Measurements from ENCODE around the gene DNAJC13. TPM values are rescaled to one million over a fixed set of nuclear protein-coding genes. Genes with fewer than 3 reads are reported as not detected.
"Not testable (repeated sequence)": the region's sequence is repeated elsewhere in the genome, so short reads cannot be mapped to it uniquely, and the experiment has no call there.

DNAJC13 gene
- total RNA-seq, 1 donor from 2014 or later, result 32.8 TPM

GRCh38 chr3:132392675-132393074 lies 24.6 kb upstream of the DNAJC13 start:
- intact Hi-C loops (cut with micrococcal nuclease); H3K36me3 Mint-ChIP-seq (ENCODE audit: low read depth): not testable (repeated sequence)

GRCh38 chr3:132394320-132394719 lies 23.0 kb upstream of the DNAJC13 start:
- Mint-ChIP-seq H3K9me3 (no peaks in the 10 kb centered on the region), H3K4me3 (ENCODE audit: low read depth) (no peak overlapping the region), H3K27ac (no peak overlapping the region), H3K27me3 (ENCODE audit: low read depth) (peaks cover 9% of the 10 kb centered on the region), H3K4me1 (ENCODE audit: low read depth) (no peaks in the 10 kb centered on the region), H3K36me3 (ENCODE audit: low read depth) (no peaks in the 10 kb centered on the region)
- intact Hi-C loops (cut with micrococcal nuclease), result no loop called here
- DNase-seq (ENCODE audit: low spot score), result no peak

More at GRCh38 chr3:132392675-132393074, 24.6 kb upstream of the DNAJC13 start:
- DNase-seq (ENCODE audit: low spot score); H3K4me3 Mint-ChIP-seq (ENCODE audit: low read depth); H3K27me3 Mint-ChIP-seq (ENCODE audit: low read depth); H3K27ac Mint-ChIP-seq; H3K4me1 Mint-ChIP-seq (ENCODE audit: low read depth); H3K9me3 Mint-ChIP-seq: not testable (repeated sequence)

- Mint-ChIP-seq H3K4me3 (ENCODE audit: low read depth) (no peak overlapping the region), H3K27me3 (ENCODE audit: low read depth) (peaks cover 12% of the 10 kb centered on the region), H3K4me1 (ENCODE audit: low read depth) (no peaks in the 10 kb centered on the region), H3K9me3 (no peaks in the 10 kb centered on the region), H3K27ac (no peak overlapping the region), H3K36me3 (ENCODE audit: low read depth) (no peaks in the 10 kb centered on the region)
- no peak for DNase-seq (ENCODE audit: low spot score)
- intact Hi-C loops (cut with micrococcal nuclease), result no loop called here
Measured at GRCh38 chr3:132395126-132395525, 22.2 kb upstream of the DNAJC13 start.

- Mint-ChIP-seq H3K27me3 (ENCODE audit: low read depth) (peaks cover 18% of the 10 kb centered on the region), H3K9me3 (no peaks in the 10 kb centered on the region), H3K4me1 (ENCODE audit: low read depth) (no peaks in the 10 kb centered on the region), H3K36me3 (ENCODE audit: low read depth) (no peaks in the 10 kb centered on the region), H3K27ac (no peak overlapping the region), H3K4me3 (ENCODE audit: low read depth) (no peak overlapping the region)
- DNase-seq (ENCODE audit: low spot score), result no peak
- intact Hi-C loops (cut with micrococcal nuclease), result no loop called here
Measured at GRCh38 chr3:132396255-132396654, 21.0 kb upstream of the DNAJC13 start.

- intact Hi-C loops (cut with micrococcal nuclease); DNase-seq (ENCODE audit: low spot score); H3K27ac Mint-ChIP-seq; H3K4me3 Mint-ChIP-seq (ENCODE audit: low read depth); H3K36me3 Mint-ChIP-seq (ENCODE audit: low read depth); H3K9me3 Mint-ChIP-seq; H3K4me1 Mint-ChIP-seq (ENCODE audit: low read depth): not testable (repeated sequence)
- peaks cover 23% of the 10 kb centered on the region for H3K27me3 Mint-ChIP-seq (ENCODE audit: low read depth)
Measured at GRCh38 chr3:132396776-132397175, 20.5 kb upstream of the DNAJC13 start.

GRCh38 chr3:132399054-132399929 lies 18.0 kb upstream of the DNAJC13 start:
- H3K36me3 Mint-ChIP-seq (ENCODE audit: low read depth), result no peaks in the 10 kb centered on the region
- H3K27ac Mint-ChIP-seq, result no peak overlapping the region
- no peaks in the 10 kb centered on the region for H3K9me3 Mint-ChIP-seq
- intact Hi-C loops (cut with micrococcal nuclease), result loop anchor here (1.0 kb wide), 2 partner anchors 47 to 146 kb away; no protein-coding TSS in a partner anchor
- H3K27me3 Mint-ChIP-seq (ENCODE audit: low read depth), result peaks cover 32% of the 10 kb centered on the region
- H3K4me1 Mint-ChIP-seq (ENCODE audit: low read depth), result no peaks in the 10 kb centered on the region
- H3K4me3 Mint-ChIP-seq (ENCODE audit: low read depth), result no peak overlapping the region
- DNase-seq (ENCODE audit: low spot score), result no peak

- H3K4me3 Mint-ChIP-seq (ENCODE audit: low read depth), result no peak overlapping the region
- peaks cover 47% of the 10 kb centered on the region for H3K27me3 Mint-ChIP-seq (ENCODE audit: low read depth)
- DNase-seq (ENCODE audit: low spot score), result no peak
- H3K27ac Mint-ChIP-seq, result no peak overlapping the region
- H3K4me1 Mint-ChIP-seq (ENCODE audit: low read depth), result no peaks in the 10 kb centered on the region
- intact Hi-C loops (cut with micrococcal nuclease), result no loop called here
- H3K36me3 Mint-ChIP-seq (ENCODE audit: low read depth), result no peaks in the 10 kb centered on the region
- no peaks in the 10 kb centered on the region for H3K9me3 Mint-ChIP-seq
Measured at GRCh38 chr3:132401255-132401654, 16.0 kb upstream of the DNAJC13 start.

- Mint-ChIP-seq H3K4me1 (ENCODE audit: low read depth) (no peaks in the 10 kb centered on the region), H3K27me3 (ENCODE audit: low read depth) (peaks cover 61% of the 10 kb centered on the region), H3K9me3 (no peaks in the 10 kb centered on the region), H3K27ac (no peak overlapping the region), H3K36me3 (ENCODE audit: low read depth) (no peaks in the 10 kb centered on the region), H3K4me3 (ENCODE audit: low read depth) (no peak overlapping the region)
- intact Hi-C loops (cut with micrococcal nuclease), result no loop called here
- DNase-seq (ENCODE audit: low spot score), result no peak
Measured at GRCh38 chr3:132404276-132404675, 13.0 kb upstream of the DNAJC13 start.

- H3K36me3 Mint-ChIP-seq (ENCODE audit: low read depth), result no peaks in the 10 kb centered on the region
- no peaks in the 10 kb centered on the region for H3K9me3 Mint-ChIP-seq
- no peak overlapping the region for H3K27ac Mint-ChIP-seq
- peaks cover 61% of the 10 kb centered on the region for H3K27me3 Mint-ChIP-seq (ENCODE audit: low read depth)
- DNase-seq (ENCODE audit: low spot score), result no peak
- H3K4me1 Mint-ChIP-seq (ENCODE audit: low read depth), result no peaks in the 10 kb centered on the region
- intact Hi-C loops (cut with micrococcal nuclease), result no loop called here
- H3K4me3 Mint-ChIP-seq (ENCODE audit: low read depth), result no peak overlapping the region
Measured at GRCh38 chr3:132405188-132405587, 12.1 kb upstream of the DNAJC13 start.

GRCh38 chr3:132405609-132406299 lies 11.5 kb upstream of the DNAJC13 start:
- Mint-ChIP-seq H3K27ac (no peak overlapping the region), H3K27me3 (ENCODE audit: low read depth) (peaks cover 61% of the 10 kb centered on the region), H3K4me3 (ENCODE audit: low read depth) (no peak overlapping the region), H3K9me3 (no peaks in the 10 kb centered on the region), H3K4me1 (ENCODE audit: low read depth) (no peaks in the 10 kb centered on the region), H3K36me3 (ENCODE audit: low read depth) (no peaks in the 10 kb centered on the region)
- no peak for DNase-seq (ENCODE audit: low spot score)
- intact Hi-C loops (cut with micrococcal nuclease), result no loop called here

GRCh38 chr3:132406587-132406986 lies 10.7 kb upstream of the DNAJC13 start:
- Mint-ChIP-seq H3K27ac (no peak overlapping the region), H3K36me3 (ENCODE audit: low read depth) (no peaks in the 10 kb centered on the region)

GRCh38 chr3:132407025-132407424 lies 10.3 kb upstream of the DNAJC13 start:
- Mint-ChIP-seq H3K27ac (no peak overlapping the region), H3K4me3 (ENCODE audit: low read depth) (no peak overlapping the region), H3K27me3 (ENCODE audit: low read depth) (peaks cover 59% of the 10 kb centered on the region), H3K36me3 (ENCODE audit: low read depth) (no peaks in the 10 kb centered on the region), H3K4me1 (ENCODE audit: low read depth) (no peaks in the 10 kb centered on the region), H3K9me3 (no peaks in the 10 kb centered on the region)
- intact Hi-C loops (cut with micrococcal nuclease), result no loop called here
- no peak for DNase-seq (ENCODE audit: low spot score)

More at GRCh38 chr3:132406587-132406986, 10.7 kb upstream of the DNAJC13 start:
- H3K9me3 Mint-ChIP-seq, result no peaks in the 10 kb centered on the region
- peaks cover 58% of the 10 kb centered on the region for H3K27me3 Mint-ChIP-seq (ENCODE audit: low read depth)
- H3K4me3 Mint-ChIP-seq (ENCODE audit: low read depth), result no peak overlapping the region
- no peak for DNase-seq (ENCODE audit: low spot score)
- intact Hi-C loops (cut with micrococcal nuclease), result no loop called here
- H3K4me1 Mint-ChIP-seq (ENCODE audit: low read depth), result no peaks in the 10 kb centered on the region

- intact Hi-C loops (cut with micrococcal nuclease), result loop anchor here (5.0 to 10.0 kb wide), 2 partner anchors 127 to 1390 kb away; partner anchors contain the start of gene SRPRB
- Mint-ChIP-seq H3K4me1 (ENCODE audit: low read depth) (peaks cover 27% of the 10 kb centered on the region), H3K4me3 (ENCODE audit: low read depth) (no peak overlapping the region), H3K27ac (no peak overlapping the region), H3K27me3 (ENCODE audit: low read depth) (peaks cover 12% of the 10 kb centered on the region), H3K36me3 (ENCODE audit: low read depth) (peaks cover under 1% of the 10 kb centered on the region), H3K9me3 (no peaks in the 10 kb centered on the region)
- DNase-seq (ENCODE audit: low spot score), result no peak
Measured at GRCh38 chr3:132414841-132415240, 2.5 kb upstream of the DNAJC13 start.

All from activated T-helper 2 cell treated with anti-CD3 and anti-CD28 coated beads, Interferon-gamma antibody, Interleukin-2, Interleukin-4, amounts not matched to agents 10 μg/mL and 5 μg/mL and 100 μg/mL, durations not matched to agents 14 hours and 24 hours and 36 hours (primary cell).